ENCODE measurements around the gene FBRSL1. TPM values are rescaled to one million over a fixed set of nuclear protein-coding genes. Genes with fewer than 3 reads are reported as not detected.

Gene FBRSL1
- total and polyA plus RNA-seq, 4 donors: 2.5 to 35.5 (median 5.6) TPM

DNA sequence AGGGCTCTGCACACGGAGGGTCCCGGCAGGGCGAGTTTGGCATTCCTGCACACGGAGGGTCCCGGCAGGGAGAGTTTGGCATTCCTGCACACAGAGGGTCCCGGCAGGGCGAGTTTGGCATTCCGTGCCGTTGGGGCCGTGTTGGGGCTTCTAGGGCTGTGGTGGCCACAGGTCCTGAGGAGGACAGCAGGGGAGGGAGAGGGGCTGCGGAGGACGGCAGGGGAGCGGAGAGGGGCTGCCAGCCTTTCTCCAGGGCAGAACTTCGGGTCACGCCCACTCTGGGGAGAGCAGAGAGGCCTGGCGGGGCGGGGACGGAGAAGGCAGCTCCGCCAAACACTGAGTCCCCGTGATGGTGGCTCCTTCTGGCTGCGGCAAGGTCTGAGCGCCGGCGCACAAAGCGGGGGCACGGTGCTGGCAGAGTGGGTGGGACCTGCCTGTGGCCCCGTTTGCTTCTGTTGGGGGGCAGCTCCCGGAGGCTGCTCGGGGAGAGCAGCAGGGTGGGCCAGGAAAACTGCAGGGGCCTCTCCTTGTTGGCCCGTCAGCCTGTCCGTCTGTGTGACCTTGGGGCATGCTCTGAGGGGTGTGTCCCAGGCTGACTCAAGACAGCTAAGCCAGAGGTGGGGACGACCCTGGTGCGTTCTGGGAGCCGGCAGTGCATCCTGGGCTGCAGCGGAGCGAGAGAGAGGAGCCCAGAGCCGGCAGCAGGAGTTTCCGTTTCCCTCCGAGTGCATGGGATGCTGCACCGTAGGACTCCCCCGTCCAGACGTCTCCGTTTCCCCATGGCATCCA is 60.3 kb downstream of the FBRSL1 start:
- Histone ChIP-seq H3K4me3 (ENCODE audit: low read depth in 1 of 3, low read length in 3 of 3) (no peak overlapping the region), H3K36me3 (ENCODE audit: control insufficient read depth in 4 of 4, insufficient read depth in 3 of 4, low read depth in 1 of 4, low read length in 3 of 4) (peaks cover 0 to 11% (median 1%) of the 10 kb centered on the region in 4 donors), H3K27ac (ENCODE audit: low read depth in 1 of 2, low read length in 2 of 2) (no peak overlapping the region), H3K4me1 (ENCODE audit: control insufficient read depth in 4 of 4, insufficient read depth in 4 of 4, low read length in 3 of 4) (no peaks in the 10 kb centered on the region), H3K27me3 (ENCODE audit: control insufficient read depth in 4 of 4, insufficient read depth in 4 of 4, low read length in 3 of 4) (no peaks in the 10 kb centered on the region), H3K9ac (ENCODE audit: low read depth in 1 of 2, low read length in 2 of 2) (no peak overlapping the region), H3K9me3 (ENCODE audit: control insufficient read depth in 4 of 4, low read length in 3 of 4) (no peaks in the 10 kb centered on the region)
- TF ChIP-seq, protein P1, sequence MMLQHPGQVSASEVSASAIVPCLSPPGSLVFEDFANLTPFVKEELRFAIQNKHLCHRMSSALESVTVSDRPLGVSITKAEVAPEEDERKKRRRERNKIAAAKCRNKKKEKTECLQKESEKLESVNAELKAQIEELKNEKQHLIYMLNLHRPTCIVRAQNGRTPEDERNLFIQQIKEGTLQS (IDR thresholded peaks at IDR 0.05): no peak
- no peak for TF ChIP-seq FOXA1 (IDR thresholded peaks at IDR 0.05)
- no peak for TF ChIP-seq EGR1 (IDR thresholded peaks at IDR 0.05; ENCODE audit: low read depth in 2 of 2)
- no peak for TF ChIP-seq TAF1 (conservative IDR thresholded peaks at IDR 0.05)
- no peak for TF ChIP-seq GABPA (IDR thresholded peaks at IDR 0.05 in 1 of 2, conservative IDR thresholded peaks at IDR 0.05 in 1 of 2)
- TF ChIP-seq, protein P2, sequence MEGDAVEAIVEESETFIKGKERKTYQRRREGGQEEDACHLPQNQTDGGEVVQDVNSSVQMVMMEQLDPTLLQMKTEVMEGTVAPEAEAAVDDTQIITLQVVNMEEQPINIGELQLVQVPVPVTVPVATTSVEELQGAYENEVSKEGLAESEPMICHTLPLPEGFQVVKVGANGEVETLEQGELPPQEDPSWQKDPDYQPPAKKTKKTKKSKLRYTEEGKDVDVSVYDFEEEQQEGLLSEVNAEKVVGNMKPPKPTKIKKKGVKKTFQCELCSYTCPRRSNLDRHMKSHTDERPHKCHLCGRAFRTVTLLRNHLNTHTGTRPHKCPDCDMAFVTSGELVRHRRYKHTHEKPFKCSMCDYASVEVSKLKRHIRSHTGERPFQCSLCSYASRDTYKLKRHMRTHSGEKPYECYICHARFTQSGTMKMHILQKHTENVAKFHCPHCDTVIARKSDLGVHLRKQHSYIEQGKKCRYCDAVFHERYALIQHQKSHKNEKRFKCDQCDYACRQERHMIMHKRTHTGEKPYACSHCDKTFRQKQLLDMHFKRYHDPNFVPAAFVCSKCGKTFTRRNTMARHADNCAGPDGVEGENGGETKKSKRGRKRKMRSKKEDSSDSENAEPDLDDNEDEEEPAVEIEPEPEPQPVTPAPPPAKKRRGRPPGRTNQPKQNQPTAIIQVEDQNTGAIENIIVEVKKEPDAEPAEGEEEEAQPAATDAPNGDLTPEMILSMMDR (IDR thresholded peaks at IDR 0.05; ENCODE audit: low read depth, low read length, missing input control): no peak
- no peak for TF ChIP-seq SP1 (IDR thresholded peaks at IDR 0.05)
- TF ChIP-seq FOXA2 (IDR thresholded peaks at IDR 0.05): no peak
- TF ChIP-seq, protein P3, sequence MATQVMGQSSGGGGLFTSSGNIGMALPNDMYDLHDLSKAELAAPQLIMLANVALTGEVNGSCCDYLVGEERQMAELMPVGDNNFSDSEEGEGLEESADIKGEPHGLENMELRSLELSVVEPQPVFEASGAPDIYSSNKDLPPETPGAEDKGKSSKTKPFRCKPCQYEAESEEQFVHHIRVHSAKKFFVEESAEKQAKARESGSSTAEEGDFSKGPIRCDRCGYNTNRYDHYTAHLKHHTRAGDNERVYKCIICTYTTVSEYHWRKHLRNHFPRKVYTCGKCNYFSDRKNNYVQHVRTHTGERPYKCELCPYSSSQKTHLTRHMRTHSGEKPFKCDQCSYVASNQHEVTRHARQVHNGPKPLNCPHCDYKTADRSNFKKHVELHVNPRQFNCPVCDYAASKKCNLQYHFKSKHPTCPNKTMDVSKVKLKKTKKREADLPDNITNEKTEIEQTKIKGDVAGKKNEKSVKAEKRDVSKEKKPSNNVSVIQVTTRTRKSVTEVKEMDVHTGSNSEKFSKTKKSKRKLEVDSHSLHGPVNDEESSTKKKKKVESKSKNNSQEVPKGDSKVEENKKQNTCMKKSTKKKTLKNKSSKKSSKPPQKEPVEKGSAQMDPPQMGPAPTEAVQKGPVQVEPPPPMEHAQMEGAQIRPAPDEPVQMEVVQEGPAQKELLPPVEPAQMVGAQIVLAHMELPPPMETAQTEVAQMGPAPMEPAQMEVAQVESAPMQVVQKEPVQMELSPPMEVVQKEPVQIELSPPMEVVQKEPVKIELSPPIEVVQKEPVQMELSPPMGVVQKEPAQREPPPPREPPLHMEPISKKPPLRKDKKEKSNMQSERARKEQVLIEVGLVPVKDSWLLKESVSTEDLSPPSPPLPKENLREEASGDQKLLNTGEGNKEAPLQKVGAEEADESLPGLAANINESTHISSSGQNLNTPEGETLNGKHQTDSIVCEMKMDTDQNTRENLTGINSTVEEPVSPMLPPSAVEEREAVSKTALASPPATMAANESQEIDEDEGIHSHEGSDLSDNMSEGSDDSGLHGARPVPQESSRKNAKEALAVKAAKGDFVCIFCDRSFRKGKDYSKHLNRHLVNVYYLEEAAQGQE (IDR thresholded peaks at IDR 0.05): no peak
- TF ChIP-seq RAD21 (IDR thresholded peaks at IDR 0.05): no peak
- no peak for TF ChIP-seq RXRA (IDR thresholded peaks at IDR 0.05)
- TF ChIP-seq HNF4A (conservative IDR thresholded peaks at IDR 0.05): no peak
- TF ChIP-seq, protein P4, sequence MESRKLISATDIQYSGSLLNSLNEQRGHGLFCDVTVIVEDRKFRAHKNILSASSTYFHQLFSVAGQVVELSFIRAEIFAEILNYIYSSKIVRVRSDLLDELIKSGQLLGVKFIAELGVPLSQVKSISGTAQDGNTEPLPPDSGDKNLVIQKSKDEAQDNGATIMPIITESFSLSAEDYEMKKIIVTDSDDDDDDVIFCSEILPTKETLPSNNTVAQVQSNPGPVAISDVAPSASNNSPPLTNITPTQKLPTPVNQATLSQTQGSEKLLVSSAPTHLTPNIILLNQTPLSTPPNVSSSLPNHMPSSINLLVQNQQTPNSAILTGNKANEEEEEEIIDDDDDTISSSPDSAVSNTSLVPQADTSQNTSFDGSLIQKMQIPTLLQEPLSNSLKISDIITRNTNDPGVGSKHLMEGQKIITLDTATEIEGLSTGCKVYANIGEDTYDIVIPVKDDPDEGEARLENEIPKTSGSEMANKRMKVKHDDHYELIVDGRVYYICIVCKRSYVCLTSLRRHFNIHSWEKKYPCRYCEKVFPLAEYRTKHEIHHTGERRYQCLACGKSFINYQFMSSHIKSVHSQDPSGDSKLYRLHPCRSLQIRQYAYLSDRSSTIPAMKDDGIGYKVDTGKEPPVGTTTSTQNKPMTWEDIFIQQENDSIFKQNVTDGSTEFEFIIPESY (IDR thresholded peaks at IDR 0.05): no peak
- no peak for TF ChIP-seq YY1 (IDR thresholded peaks at IDR 0.05)
- TF ChIP-seq, protein P5, sequence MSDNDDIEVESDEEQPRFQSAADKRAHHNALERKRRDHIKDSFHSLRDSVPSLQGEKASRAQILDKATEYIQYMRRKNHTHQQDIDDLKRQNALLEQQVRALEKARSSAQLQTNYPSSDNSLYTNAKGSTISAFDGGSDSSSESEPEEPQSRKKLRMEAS (IDR thresholded peaks at IDR 0.05): no peak
- no peak for TF ChIP-seq JUND (IDR thresholded peaks at IDR 0.05)
- WGBS: 91% methylated on average over 43 of the region's 43 CpGs
- DNase-seq (ENCODE audit: low spot score): no peak

All from liver (tissue), 9 donors.